ENCODE measurements around the gene FAU. TPM values are rescaled to one million over a fixed set of nuclear protein-coding genes. Genes with fewer than 3 reads are reported as not detected.

The FAU gene
- total and polyA plus RNA-seq, 10 of the 15 experiments (the other 5 are each of a cell fraction or from before 2014, with no cell fraction given), result 332 to 1,347 (median 990) TPM

GRCh38 chr11:65134952-65135632 lies 13.2 kb upstream of the FAU start (continued):
- TF ChIP-seq REST (IDR thresholded peaks at IDR 0.05; ENCODE audit: low read depth, low read length) (no peak), EP300 (IDR thresholded peaks at IDR 0.05; ENCODE audit: borderline replicate concordance in 1 of 2, control insufficient read depth in 1 of 2, low read depth in 2 of 2, low read length in 2 of 2) (0 out of 4 replicates have a peak, but pooled peaks of 1 of the 2 experiments have one; percentile 35), SMC3 (IDR thresholded peaks at IDR 0.05; ENCODE audit: borderline replicate concordance, low read length) (0 out of 2 replicates have a peak, but pooled peaks have one; percentile 12), POU2F2 (IDR thresholded peaks at IDR 0.05; ENCODE audit: borderline replicate concordance, low read depth, low read length) (peak; percentile 34; the same call in 1 of the 3 replicates), ETV6 (conservative IDR thresholded peaks at IDR 0.05 in 1 of 2, IDR thresholded peaks at IDR 0.05 in 1 of 2; ENCODE audit: borderline replicate concordance in 1 of 2, low read depth in 1 of 2) (no peak), BACH1 (IDR thresholded peaks at IDR 0.05; ENCODE audit: borderline replicate concordance) (0 out of 2 replicates have a peak, but pooled peaks have one; percentile 19), ZBTB40 (IDR thresholded peaks at IDR 0.05; ENCODE audit: borderline replicate concordance) (no peak), STAT3 (IDR thresholded peaks at IDR 0.05; ENCODE audit: low read depth, low read length) (no peak), BMI1 (IDR thresholded peaks at IDR 0.05; ENCODE audit: borderline replicate concordance) (peak; percentile 94), HDAC2 (IDR thresholded peaks at IDR 0.05) (no peak), RAD51 (IDR thresholded peaks at IDR 0.05) (0 out of 2 replicates have a peak, but pooled peaks have one; percentile 50), SMAD5 (IDR thresholded peaks at IDR 0.05; ENCODE audit: low read depth) (no peak; the same call in 1 of the 2 replicates), RBBP5 (conservative IDR thresholded peaks at IDR 0.05) (no peak), FOS (IDR thresholded peaks at IDR 0.05; ENCODE audit: borderline replicate concordance, extremely low read depth, insufficient read length) (peak; percentile 59), PKNOX1 (IDR thresholded peaks at IDR 0.05) (peak; percentile 83), POLR2AphosphoS2 (IDR thresholded peaks at IDR 0.05; ENCODE audit: low read depth, low read length) (peak; percentile 50)
- TF ChIP-seq, protein P1, sequence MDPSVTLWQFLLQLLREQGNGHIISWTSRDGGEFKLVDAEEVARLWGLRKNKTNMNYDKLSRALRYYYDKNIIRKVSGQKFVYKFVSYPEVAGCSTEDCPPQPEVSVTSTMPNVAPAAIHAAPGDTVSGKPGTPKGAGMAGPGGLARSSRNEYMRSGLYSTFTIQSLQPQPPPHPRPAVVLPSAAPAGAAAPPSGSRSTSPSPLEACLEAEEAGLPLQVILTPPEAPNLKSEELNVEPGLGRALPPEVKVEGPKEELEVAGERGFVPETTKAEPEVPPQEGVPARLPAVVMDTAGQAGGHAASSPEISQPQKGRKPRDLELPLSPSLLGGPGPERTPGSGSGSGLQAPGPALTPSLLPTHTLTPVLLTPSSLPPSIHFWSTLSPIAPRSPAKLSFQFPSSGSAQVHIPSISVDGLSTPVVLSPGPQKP (IDR thresholded peaks at IDR 0.05; ENCODE audit: low read depth, low read length), result no peak

Data from GM12878 (cell line).